HG03469 (cell line): ENCODE data around the gene WDR93.
"Not testable (repeated sequence)": the region's sequence is repeated elsewhere in the genome, so short reads cannot be mapped to it uniquely, and the experiment has no call there.

Experiments used
- ATAC-seq: cut with Tn5 transposase; IDR thresholded peaks from one replicate; pipeline ENCODE4 v1.9.1; 2021; ENCODE audit warnings: mild to moderate bottlenecking, moderate library complexity, moderate number of reproducible peaks; ENCODE audit not compliant: unreplicated experiment

The WDR93 gene

GRCh38 chr15:89784686-89784960 is 94.0 kb downstream of the WDR93 start:
- no peak for ATAC-seq

- no peak for ATAC-seq
Observed at GRCh38 chr15:89785064-89785773, 94.6 kb downstream of the WDR93 start.

GRCh38 chr15:89785774-89786140 is 95.1 kb downstream of the WDR93 start:
- ATAC-seq = no peak

- ATAC-seq = no peak
Observed at GRCh38 chr15:89787944-89788343, 97.3 kb downstream of the WDR93 start.

- not testable (repeated sequence) for ATAC-seq
Observed at GRCh38 chr15:89788585-89788984, 98.0 kb downstream of the WDR93 start.

- no peak for ATAC-seq
Observed at GRCh38 chr15:89790206-89790605, 99.6 kb downstream of the WDR93 start.

- no peak for ATAC-seq
Observed at GRCh38 chr15:89790661-89791060, 100.0 kb downstream of the WDR93 start.

GRCh38 chr15:89792106-89792805 is 101.6 kb downstream of the WDR93 start:
- no peak for ATAC-seq
